ENCODE results near the gene URM1. TPM values are rescaled to one million over a fixed set of nuclear protein-coding genes. Genes with fewer than 3 reads are reported as not detected.
"Not testable (repeated sequence)": the region's sequence is repeated elsewhere in the genome, so short reads cannot be mapped to it uniquely, and the experiment has no call there.

Gene URM1
- total RNA-seq, 1 donor from 2014 or later = 10.3 TPM

DNA sequence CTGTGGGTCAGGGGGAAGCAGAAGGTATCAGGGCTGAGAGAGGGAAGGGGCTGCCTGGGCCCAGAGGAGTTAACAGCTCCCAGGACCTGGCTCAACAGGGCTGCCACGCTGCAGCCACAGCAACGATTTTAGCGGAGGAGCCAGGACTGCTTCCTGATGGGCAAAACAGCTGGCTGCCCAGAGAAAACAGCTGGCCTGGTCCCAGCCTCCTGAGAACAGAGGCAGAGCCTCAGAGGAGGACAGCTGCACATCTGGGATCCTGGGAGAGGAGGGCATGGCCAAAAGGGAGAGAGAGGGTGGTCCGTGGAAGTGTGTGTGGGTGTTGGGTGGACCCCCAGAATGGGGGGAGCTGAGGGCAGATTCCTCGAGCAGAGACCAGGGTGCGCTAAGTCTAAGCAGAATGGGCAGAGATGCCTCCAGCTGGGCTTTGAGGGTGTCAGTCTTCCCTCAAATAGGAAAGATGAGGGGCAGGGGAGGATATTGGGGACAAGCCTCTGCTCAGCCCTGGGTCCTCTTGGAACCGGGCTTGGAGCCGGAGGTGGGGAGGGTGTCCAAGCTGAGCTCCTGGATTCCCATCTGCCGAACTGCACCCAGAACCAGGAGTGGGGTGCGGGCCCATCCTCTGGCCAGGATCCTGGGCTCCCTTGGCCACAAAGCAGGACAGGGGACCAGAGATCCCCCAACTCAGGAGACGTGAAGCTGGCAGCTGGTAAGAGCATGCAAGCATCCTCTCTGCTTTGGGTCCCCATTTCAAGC lies 40.4 kb downstream of the URM1 start:
- no peak overlapping the region for H3K27ac ChIP-seq
- no peak overlapping the region for H3K4me3 ChIP-seq
- TF ChIP-seq EZH2 (IDR thresholded peaks at IDR 0.05) (no peak), EZH2phosphoT487 (IDR thresholded peaks at IDR 0.05) (no peak)
- TF ChIP-seq, protein P1, sequence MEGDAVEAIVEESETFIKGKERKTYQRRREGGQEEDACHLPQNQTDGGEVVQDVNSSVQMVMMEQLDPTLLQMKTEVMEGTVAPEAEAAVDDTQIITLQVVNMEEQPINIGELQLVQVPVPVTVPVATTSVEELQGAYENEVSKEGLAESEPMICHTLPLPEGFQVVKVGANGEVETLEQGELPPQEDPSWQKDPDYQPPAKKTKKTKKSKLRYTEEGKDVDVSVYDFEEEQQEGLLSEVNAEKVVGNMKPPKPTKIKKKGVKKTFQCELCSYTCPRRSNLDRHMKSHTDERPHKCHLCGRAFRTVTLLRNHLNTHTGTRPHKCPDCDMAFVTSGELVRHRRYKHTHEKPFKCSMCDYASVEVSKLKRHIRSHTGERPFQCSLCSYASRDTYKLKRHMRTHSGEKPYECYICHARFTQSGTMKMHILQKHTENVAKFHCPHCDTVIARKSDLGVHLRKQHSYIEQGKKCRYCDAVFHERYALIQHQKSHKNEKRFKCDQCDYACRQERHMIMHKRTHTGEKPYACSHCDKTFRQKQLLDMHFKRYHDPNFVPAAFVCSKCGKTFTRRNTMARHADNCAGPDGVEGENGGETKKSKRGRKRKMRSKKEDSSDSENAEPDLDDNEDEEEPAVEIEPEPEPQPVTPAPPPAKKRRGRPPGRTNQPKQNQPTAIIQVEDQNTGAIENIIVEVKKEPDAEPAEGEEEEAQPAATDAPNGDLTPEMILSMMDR (IDR thresholded peaks at IDR 0.05) = no peak
- Mint-ChIP-seq H3K36me3 (no peaks in the 10 kb centered on the region), H3K27ac (peak overlapping the region; percentile 57), H3K4me3 (no peak overlapping the region), H3K27me3 (ENCODE audit: insufficient read depth, low read depth) (peaks cover 32% of the 10 kb centered on the region), H3K9me3 (peaks cover 2% of the 10 kb centered on the region), H3K4me1 (peaks cover 60% of the 10 kb centered on the region)
- H3F3A ChIP-seq (ENCODE audit: low read depth) = peaks cover 30% of the 10 kb centered on the region
- DNase-seq (ENCODE audit: low spot score) = no peak
- no peak overlapping the region for H3K4me2 ChIP-seq
- H3K9me3 ChIP-seq (ENCODE audit: low read depth) = no peaks in the 10 kb centered on the region
- H4K20me1 ChIP-seq (ENCODE audit: low read depth) = peaks cover 54% of the 10 kb centered on the region
- peaks cover 100% of the 10 kb centered on the region for H3K27me3 ChIP-seq
- H2AFZ ChIP-seq (replicated peaks) = no peak overlapping the region
- no peaks in the 10 kb centered on the region for H3K36me3 ChIP-seq
- H3K79me2 ChIP-seq (ENCODE audit: low read depth) = no peaks in the 10 kb centered on the region
- peaks cover 13% of the 10 kb centered on the region for H3K4me1 ChIP-seq
- no peak overlapping the region for H3K9ac ChIP-seq

DNA sequence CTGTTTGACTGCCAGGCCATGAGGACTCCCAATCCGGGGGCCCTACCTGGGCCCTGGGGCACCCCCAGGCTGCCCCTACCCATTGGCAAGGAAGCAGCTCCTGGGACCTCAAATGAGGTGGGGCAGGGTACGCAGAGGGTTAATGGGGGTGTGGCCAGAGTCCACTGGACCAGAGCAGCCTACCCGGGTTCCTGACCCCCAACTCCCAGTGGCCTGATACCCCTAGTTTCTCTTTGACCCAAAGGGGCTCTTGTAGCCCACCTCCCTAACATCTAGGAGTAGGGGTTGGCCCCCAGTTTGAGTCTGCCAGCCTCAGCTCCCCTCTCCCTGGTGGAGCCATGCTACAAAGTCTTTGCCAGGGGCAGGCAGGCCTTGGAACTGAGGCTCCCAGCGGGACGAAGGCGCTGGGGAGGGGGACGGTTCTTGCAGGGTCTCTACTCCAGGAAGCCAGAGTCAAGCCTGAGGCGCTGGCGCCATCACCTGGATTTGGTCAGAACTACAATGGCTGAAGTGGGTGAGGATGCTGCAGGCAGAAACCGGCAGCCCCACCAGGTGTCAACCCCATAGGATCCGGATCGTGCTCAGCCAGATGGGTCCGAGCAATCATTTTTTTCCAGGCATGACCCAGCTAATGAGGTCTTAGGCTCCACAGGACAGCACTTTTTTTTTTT lies 41.1 kb downstream of the URM1 start:
- H3K4me3 Mint-ChIP-seq = peak overlapping the region; percentile 38
- Histone ChIP-seq H3K4me3 (no peak overlapping the region), H3K4me2 (no peak overlapping the region), H3K79me2 (ENCODE audit: low read depth) (no peaks in the 10 kb centered on the region), H3K36me3 (no peaks in the 10 kb centered on the region), H3K9ac (no peak overlapping the region), H2AFZ (replicated peaks) (no peak overlapping the region), H3K27me3 (peaks cover 100% of the 10 kb centered on the region), H3K9me3 (ENCODE audit: low read depth) (no peaks in the 10 kb centered on the region), H3K4me1 (peaks cover 13% of the 10 kb centered on the region), H3K27ac (no peak overlapping the region), H3F3A (ENCODE audit: low read depth) (peaks cover 26% of the 10 kb centered on the region), H4K20me1 (ENCODE audit: low read depth) (peaks cover 48% of the 10 kb centered on the region)
- H3K27ac Mint-ChIP-seq = peak overlapping the region; percentile 69
- TF ChIP-seq, protein P1 (IDR thresholded peaks at IDR 0.05) = peak; percentile 74
- no peak for TF ChIP-seq EZH2 (IDR thresholded peaks at IDR 0.05)
- peak; percentile 81 for DNase-seq (ENCODE audit: low spot score)
- no peaks in the 10 kb centered on the region for H3K36me3 Mint-ChIP-seq
- peaks cover 56% of the 10 kb centered on the region for H3K4me1 Mint-ChIP-seq
- H3K9me3 Mint-ChIP-seq = peaks cover 2% of the 10 kb centered on the region
- peaks cover 30% of the 10 kb centered on the region for H3K27me3 Mint-ChIP-seq (ENCODE audit: insufficient read depth, low read depth)

DNA sequence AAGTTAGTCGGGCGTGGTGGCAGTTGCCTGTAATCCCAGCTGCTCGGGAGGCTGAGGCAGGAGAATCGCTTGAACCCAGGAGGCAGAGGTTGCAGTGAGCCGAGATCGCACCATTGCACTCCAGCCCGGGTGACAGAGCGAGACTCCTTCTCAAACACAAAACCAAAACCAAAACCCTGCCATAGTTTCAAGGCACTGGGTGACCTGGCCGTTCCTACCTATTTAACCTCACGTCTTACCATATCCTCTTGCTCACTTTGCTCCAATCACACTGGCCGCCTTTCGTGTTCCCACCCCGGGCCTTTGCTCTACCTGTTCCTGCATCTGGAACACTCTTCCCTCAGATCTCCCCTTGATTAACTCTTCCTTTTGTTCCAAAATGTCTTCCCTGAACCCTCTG lies 42.6 kb downstream of the URM1 start:
- not testable (repeated sequence) for H3K36me3 Mint-ChIP-seq; H3K4me3 ChIP-seq; H3K4me1 ChIP-seq; H3K9me3 Mint-ChIP-seq; DNase-seq (ENCODE audit: low spot score); H3K9me3 ChIP-seq (ENCODE audit: low read depth); H3K27ac ChIP-seq; H3K27ac Mint-ChIP-seq; H2AFZ ChIP-seq (replicated peaks); H3K36me3 ChIP-seq; H3K4me2 ChIP-seq; H3K9ac ChIP-seq; H3K79me2 ChIP-seq (ENCODE audit: low read depth); H3K4me3 Mint-ChIP-seq
- Histone ChIP-seq H3F3A (ENCODE audit: low read depth) (peaks cover 16% of the 10 kb centered on the region), H3K27me3 (peaks cover 100% of the 10 kb centered on the region), H4K20me1 (ENCODE audit: low read depth) (peaks cover 44% of the 10 kb centered on the region)
- H3K4me1 Mint-ChIP-seq = peaks cover 48% of the 10 kb centered on the region
- peaks cover 27% of the 10 kb centered on the region for H3K27me3 Mint-ChIP-seq (ENCODE audit: insufficient read depth, low read depth)

DNA sequence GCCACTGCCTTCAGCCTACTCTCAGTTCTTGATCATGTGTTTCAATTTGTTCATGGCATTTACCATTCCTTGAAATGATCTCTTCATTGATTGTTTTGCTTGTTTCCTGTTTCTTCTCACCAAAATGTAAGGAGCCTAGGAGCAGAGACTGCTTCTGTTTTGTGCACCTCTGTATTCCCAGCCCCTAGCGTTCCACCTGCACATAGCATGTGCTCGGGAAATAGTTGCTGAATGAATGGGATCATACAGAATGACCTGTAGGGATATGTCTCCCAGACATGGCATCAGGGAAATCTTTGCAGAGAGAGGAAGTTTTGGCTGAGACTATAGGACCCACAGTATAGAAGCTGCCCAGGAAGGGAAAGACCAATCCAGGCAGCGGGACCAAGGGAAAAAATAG lies 43.3 kb downstream of the URM1 start:
- Histone ChIP-seq H3K9ac (no peak overlapping the region), H2AFZ (replicated peaks) (no peak overlapping the region), H4K20me1 (ENCODE audit: low read depth) (peaks cover 43% of the 10 kb centered on the region), H3K79me2 (ENCODE audit: low read depth) (no peaks in the 10 kb centered on the region), H3K4me3 (no peak overlapping the region), H3K9me3 (ENCODE audit: low read depth) (no peaks in the 10 kb centered on the region), H3K4me1 (peaks cover 2% of the 10 kb centered on the region), H3K27ac (no peak overlapping the region), H3F3A (ENCODE audit: low read depth) (peaks cover 15% of the 10 kb centered on the region), H3K27me3 (peaks cover 100% of the 10 kb centered on the region), H3K4me2 (no peak overlapping the region), H3K36me3 (no peaks in the 10 kb centered on the region)
- H3K27me3 Mint-ChIP-seq (ENCODE audit: insufficient read depth, low read depth) = peaks cover 30% of the 10 kb centered on the region
- TF ChIP-seq EZH2phosphoT487 (IDR thresholded peaks at IDR 0.05) (no peak), EZH2 (IDR thresholded peaks at IDR 0.05) (no peak)
- TF ChIP-seq, protein P1 (IDR thresholded peaks at IDR 0.05) = peak; percentile 40
- H3K36me3 Mint-ChIP-seq = no peaks in the 10 kb centered on the region
- peaks cover 50% of the 10 kb centered on the region for H3K4me1 Mint-ChIP-seq
- peaks cover 2% of the 10 kb centered on the region for H3K9me3 Mint-ChIP-seq
- H3K4me3 Mint-ChIP-seq = peak overlapping the region; percentile 35
- H3K27ac Mint-ChIP-seq = peak overlapping the region; percentile 43
- DNase-seq (ENCODE audit: low spot score) = peak; percentile 26
